Coronary artery (tissue), 2 donors: ENCODE results near the gene AQP2.

Experiments
- DNase-seq: peaks from one replicate; pipeline ENCODE4 v3.0.0-alpha.2; 2017; ENCODE audit warnings: low spot score
- H3K27ac ChIP-seq, 2 donors: fragments of 200-600 bp; sonication (generic); one replicate each; pipeline ENCODE4 v1.5.1; 2016 to 2019
- H3K4me3 ChIP-seq: fragments of 200-600 bp; sonication (generic); 2 replicates; pipeline ENCODE4 v1.5.1; 2016; ENCODE audit warnings: mild to moderate bottlenecking, moderate library complexity
- TF ChIP-seq, protein P1 (sequence below): fragments of 200-600 bp; sonication (generic); IDR thresholded peaks from one replicate; pipeline ENCODE4 v1.5.1; 2019; ENCODE audit warnings: antibody characterized with exemption

Gene AQP2

GRCh38 chr12:49967042-49967776 lies 16.7 kb downstream of the AQP2 start:
- Histone ChIP-seq H3K4me3 (peak overlapping the region; percentile 65), H3K27ac (no peak overlapping the region)
- peak; percentile 85 for DNase-seq
- TF ChIP-seq, protein P1, sequence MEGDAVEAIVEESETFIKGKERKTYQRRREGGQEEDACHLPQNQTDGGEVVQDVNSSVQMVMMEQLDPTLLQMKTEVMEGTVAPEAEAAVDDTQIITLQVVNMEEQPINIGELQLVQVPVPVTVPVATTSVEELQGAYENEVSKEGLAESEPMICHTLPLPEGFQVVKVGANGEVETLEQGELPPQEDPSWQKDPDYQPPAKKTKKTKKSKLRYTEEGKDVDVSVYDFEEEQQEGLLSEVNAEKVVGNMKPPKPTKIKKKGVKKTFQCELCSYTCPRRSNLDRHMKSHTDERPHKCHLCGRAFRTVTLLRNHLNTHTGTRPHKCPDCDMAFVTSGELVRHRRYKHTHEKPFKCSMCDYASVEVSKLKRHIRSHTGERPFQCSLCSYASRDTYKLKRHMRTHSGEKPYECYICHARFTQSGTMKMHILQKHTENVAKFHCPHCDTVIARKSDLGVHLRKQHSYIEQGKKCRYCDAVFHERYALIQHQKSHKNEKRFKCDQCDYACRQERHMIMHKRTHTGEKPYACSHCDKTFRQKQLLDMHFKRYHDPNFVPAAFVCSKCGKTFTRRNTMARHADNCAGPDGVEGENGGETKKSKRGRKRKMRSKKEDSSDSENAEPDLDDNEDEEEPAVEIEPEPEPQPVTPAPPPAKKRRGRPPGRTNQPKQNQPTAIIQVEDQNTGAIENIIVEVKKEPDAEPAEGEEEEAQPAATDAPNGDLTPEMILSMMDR: peak; percentile 73

- Histone ChIP-seq H3K4me3 (peak overlapping the region; percentile 65), H3K27ac (no peak overlapping the region)
- TF ChIP-seq, protein P1: no peak
- no peak for DNase-seq
These were observed 17.3 kb downstream of the AQP2 start for GRCh38 chr12:49967777-49968250.

GRCh38 chr12:49968471-49968870 lies 17.9 kb downstream of the AQP2 start:
- no peak overlapping the region for H3K27ac ChIP-seq
- no peak overlapping the region for H3K4me3 ChIP-seq
- TF ChIP-seq, protein P1: no peak
- DNase-seq: no peak

DNA sequence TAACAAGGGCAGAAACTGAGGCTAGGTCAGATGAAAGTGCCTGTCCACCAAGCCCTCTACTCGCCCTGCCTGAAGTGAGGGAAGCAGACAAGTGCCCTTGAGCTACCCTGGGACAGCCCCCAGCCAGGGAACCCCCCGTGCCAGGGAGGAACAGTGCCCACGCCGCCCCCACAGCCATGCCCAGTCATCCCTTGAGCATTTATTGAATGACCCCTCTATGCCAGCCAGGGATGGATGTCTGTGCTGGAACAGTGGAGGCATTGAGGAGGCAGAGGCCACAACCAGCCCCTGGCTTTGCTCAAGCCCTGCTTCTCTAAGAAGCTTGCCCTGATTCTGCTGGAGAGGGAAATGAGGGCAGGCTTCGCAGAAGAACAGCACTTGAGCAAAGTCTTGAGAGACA lies 18.5 kb downstream of the AQP2 start:
- Histone ChIP-seq H3K4me3 (no peak overlapping the region), H3K27ac (no peak overlapping the region)
- TF ChIP-seq, protein P1: no peak
- DNase-seq: peak; percentile 70

DNA sequence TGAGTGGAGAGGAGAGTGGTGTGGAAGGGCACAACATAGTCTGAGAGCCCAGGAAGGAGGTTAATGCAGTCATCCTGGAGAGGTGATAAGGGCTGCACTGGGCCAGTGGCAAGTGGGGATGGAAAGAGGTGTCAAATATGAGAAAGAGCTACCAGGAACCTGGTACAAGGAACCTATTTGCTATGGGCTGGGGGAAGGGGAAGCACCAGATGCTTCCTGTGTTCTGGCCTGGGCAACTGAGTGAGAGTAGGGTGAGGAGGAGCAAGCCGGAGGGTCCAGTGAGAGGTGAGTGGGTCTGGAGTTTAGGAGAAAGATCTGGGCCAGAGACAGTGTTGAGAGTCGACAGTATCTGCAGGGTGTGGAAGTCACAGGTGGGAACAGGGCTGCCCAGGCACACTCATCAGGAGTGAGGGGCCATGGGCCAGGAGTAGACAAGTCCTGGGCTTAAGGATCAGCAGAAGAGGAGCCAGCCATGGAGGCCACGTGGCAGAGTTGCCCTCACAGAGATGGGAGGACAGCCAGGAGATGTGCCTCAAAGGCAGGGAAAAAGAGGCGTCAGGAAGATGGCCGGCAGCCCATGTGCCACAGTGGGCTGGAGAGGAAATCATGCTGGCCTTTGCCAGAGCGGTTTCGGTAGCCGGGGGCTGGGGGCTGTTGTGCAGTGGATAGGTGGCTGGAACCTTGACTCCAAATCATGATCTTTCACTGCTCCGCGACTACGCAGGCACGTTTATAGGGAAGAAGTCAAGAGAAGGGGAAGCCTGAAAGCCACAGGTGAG lies 19.3 kb downstream of the AQP2 start:
- no peak overlapping the region for H3K27ac ChIP-seq
- peak; percentile 61 for DNase-seq
- no peak overlapping the region for H3K4me3 ChIP-seq
- TF ChIP-seq, protein P1: no peak

DNA sequence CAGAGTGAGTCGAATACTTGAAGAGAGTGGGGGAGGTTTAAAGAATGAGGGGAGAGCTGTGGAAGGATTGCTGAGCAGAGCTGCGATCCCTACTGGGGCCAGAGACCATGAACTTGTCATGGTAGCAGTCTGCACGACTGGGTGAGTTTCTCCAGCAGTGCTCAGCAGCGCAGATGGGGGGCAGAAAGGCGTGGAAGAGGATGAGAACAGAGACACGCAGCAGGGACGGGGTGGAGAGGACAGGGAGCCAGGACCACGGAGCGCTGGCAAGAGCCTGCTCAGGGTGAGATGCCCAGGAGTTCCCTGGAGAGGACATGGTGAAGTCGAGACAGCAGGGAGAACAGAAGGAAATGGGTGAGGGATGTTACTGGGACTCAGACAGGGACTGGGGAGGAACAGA lies 20.1 kb downstream of the AQP2 start:
- TF ChIP-seq, protein P1: no peak
- no peak for DNase-seq
- Histone ChIP-seq H3K27ac (no peak overlapping the region), H3K4me3 (no peak overlapping the region)
